Activated CD4-positive, CD25-positive, alpha-beta regulatory T cell treated with anti-CD3 and anti-CD28 coated beads, Interleukin-2, amount 50 U/mL, for 16 hours (primary cell): ENCODE results near the gene FYCO1.
A peak's percentile ranks its signal among the peaks of the same experiment; 100 is the strongest.

Source experiments
- DNase-seq: peaks from one replicate; pipeline ENCODE4 v3.0.0-alpha.2; 2020; ENCODE audit warnings: low read depth, low spot score

FYCO1 gene

GRCh38 chr3:45965253-45965652 lies 30.4 kb downstream of the FYCO1 start:
- no peak for DNase-seq

GRCh38 chr3:45964139-45964538 lies 31.5 kb downstream of the FYCO1 start:
- peak; percentile 14 for DNase-seq

GRCh38 chr3:45962033-45962432 lies 33.6 kb downstream of the FYCO1 start:
- no peak for DNase-seq

GRCh38 chr3:45960289-45960688 lies 35.3 kb downstream of the FYCO1 start:
- no peak for DNase-seq

GRCh38 chr3:45959201-45959600 lies 36.4 kb downstream of the FYCO1 start:
- no peak for DNase-seq

- DNase-seq = no peak
These were observed 37.3 kb downstream of the FYCO1 start for GRCh38 chr3:45958321-45958791.

GRCh38 chr3:45957586-45957985 lies 38.0 kb downstream of the FYCO1 start:
- DNase-seq = no peak

- DNase-seq = no peak
These were observed 39.9 kb downstream of the FYCO1 start for GRCh38 chr3:45955706-45956105.

- DNase-seq = no peak
These were observed 40.5 kb downstream of the FYCO1 start for GRCh38 chr3:45955017-45955647.

GRCh38 chr3:45954306-45954705 lies 41.3 kb downstream of the FYCO1 start:
- no peak for DNase-seq

- DNase-seq = no peak
These were observed 42.1 kb downstream of the FYCO1 start for GRCh38 chr3:45953536-45953935.

GRCh38 chr3:45952456-45952855 lies 43.2 kb downstream of the FYCO1 start:
- DNase-seq = no peak

- DNase-seq = no peak
These were observed 43.7 kb downstream of the FYCO1 start for GRCh38 chr3:45951946-45952345.

GRCh38 chr3:45950686-45951600 lies 44.7 kb downstream of the FYCO1 start:
- DNase-seq = peak; percentile 23

- DNase-seq = no peak
These were observed 45.5 kb downstream of the FYCO1 start for GRCh38 chr3:45950131-45950530.

GRCh38 chr3:45949432-45949831 lies 46.2 kb downstream of the FYCO1 start:
- DNase-seq = no peak

GRCh38 chr3:45948881-45949280 lies 46.7 kb downstream of the FYCO1 start:
- DNase-seq = no peak

GRCh38 chr3:45948311-45948781 lies 47.3 kb downstream of the FYCO1 start:
- no peak for DNase-seq

- DNase-seq = no peak
These were observed 48.3 kb downstream of the FYCO1 start for GRCh38 chr3:45947361-45947760.

- DNase-seq = no peak
These were observed 48.7 kb downstream of the FYCO1 start for GRCh38 chr3:45946875-45947274.

- DNase-seq = no peak
These were observed 49.3 kb downstream of the FYCO1 start for GRCh38 chr3:45946307-45946706.

- DNase-seq = no peak
These were observed 50.6 kb downstream of the FYCO1 start for GRCh38 chr3:45944830-45945620.
